Epithelial cell of proximal tubule (primary cell): ENCODE data around the gene MRGPRX1. TPM values are rescaled to one million over a fixed set of nuclear protein-coding genes. Genes with fewer than 3 reads are reported as not detected.
"Not testable (repeated sequence)": the region's sequence is repeated elsewhere in the genome, so short reads cannot be mapped to it uniquely, and the experiment has no call there.

Source experiments
- DNase-seq: peaks from one replicate; pipeline ENCODE4 v3.0.0-alpha.2; 2011; ENCODE audit warnings: low read depth
- H3K4me3 ChIP-seq: 2 replicates; pipeline ENCODE4 v1.5.1; 2011; ENCODE audit warnings: low read depth, mild to moderate bottlenecking, low read length
- CTCF ChIP-seq: conservative IDR thresholded peaks from 2 replicates; pipeline ENCODE4 v1.5.1; 2012; ENCODE audit warnings: low read depth, mild to moderate bottlenecking, low read length
- total RNA-seq: library from RNA; depleted of rRNA; stranded (reverse); fragments of >200 nt; gene quantifications from 2 replicates; pipeline ENCODE4 v1.2.3, GENCODE V29; 2015

Gene MRGPRX1
- total RNA-seq, 1 donor from 2014 or later: not detected

DNA sequence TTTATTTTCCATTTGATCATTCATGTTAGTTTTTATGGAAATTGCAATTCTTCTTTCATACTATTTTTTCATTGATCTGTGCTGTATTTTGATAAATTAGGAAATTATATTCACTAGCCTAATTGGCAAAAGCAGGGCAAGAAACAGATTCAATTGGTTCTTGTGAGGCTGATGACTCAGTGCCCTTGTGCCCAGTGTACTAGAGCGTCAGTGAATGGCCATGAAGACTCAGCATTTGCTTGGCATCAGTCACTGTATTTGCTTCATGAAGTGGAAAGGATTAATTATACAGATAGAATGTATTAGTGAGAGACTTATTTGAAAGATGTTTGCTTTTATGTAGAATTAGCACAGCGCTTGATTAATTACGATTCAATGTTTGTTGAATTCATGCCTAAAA is 31.8 kb downstream of the MRGPRX1 start:
- TF ChIP-seq CTCF: no peak

DNA sequence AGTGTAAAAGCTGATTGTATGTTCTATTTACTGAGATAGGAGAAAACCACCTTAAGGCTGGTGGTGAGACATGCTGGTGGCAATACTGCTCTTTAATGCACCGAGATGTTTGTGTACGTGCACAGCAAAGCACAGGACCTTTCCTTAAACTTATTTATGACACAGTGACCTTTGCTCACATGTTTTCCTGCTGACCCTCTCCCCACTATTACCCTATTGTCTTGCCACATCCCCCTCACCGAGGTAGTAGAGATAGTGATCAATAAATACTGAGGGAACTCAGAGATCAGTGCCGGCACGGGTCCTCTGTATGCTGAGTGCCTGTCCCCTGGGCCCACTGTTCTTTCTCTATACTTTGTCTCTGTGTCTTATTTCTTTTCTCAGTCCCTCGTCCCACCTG is 38.6 kb downstream of the MRGPRX1 start:
- not testable (repeated sequence) for DNase-seq, H3K4me3 ChIP-seq

More for the DNA sequence above, 31.8 kb downstream of the MRGPRX1 start:
- DNase-seq: peak; percentile 42
- no peak overlapping the region for H3K4me3 ChIP-seq

DNA sequence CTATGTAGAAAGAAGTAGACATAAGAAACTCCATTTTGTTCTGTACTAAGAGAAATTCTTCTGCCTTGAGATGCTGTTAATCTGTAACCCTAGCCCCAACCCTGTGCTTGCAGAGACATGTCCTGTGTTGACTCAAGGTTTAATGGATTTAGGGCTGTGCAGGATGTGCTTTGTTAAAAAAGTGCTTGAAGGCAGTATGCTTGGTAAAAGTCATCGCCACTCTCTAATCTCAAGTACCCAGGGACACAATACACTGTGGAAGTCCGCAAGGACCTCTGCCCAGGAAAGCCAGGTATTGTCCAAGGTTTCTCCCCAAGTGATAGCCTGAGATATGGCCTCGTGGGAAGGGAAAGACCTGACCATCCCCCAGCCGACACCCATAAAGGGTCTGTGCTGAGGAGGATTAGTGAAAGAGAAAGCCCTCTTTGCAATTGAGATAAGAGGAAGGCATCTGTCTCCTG is 39.0 kb downstream of the MRGPRX1 start:
- DNase-seq: not testable (repeated sequence)

GRCh38 chr11:18891712-18892111 is 47.5 kb downstream of the MRGPRX1 start:
- DNase-seq, H3K4me3 ChIP-seq: not testable (repeated sequence)

More for the DNA sequence above, 39.0 kb downstream of the MRGPRX1 start:
- H3K4me3 ChIP-seq: not testable (repeated sequence)

- no peak for DNase-seq
- TF ChIP-seq CTCF: no peak
- no peak overlapping the region for H3K4me3 ChIP-seq
Observed at GRCh38 chr11:18890615-18891014, 48.6 kb downstream of the MRGPRX1 start.

Other genes with a start within 250 kb of the MRGPRX1 start
- 0.92 and 2.0 TPM in 2 replicates for gene TMEM86A, start 240.6 kb downstream of the MRGPRX1 start, total RNA-seq
- gene IGSF22, start 213.2 kb downstream of the MRGPRX1 start, total RNA-seq: 0.06 and 0.14 TPM in 2 replicates
- gene PTPN5, start 147.6 kb downstream of the MRGPRX1 start, total RNA-seq: 0.07 TPM in 1 of 2 replicates, not detected in the other
- gene MRGPRX2, start 121.3 kb upstream of the MRGPRX1 start, total RNA-seq: not detected in 2 replicates
- 22.0 and 31.9 TPM in 2 replicates for gene ZDHHC13, start 177.8 kb upstream of the MRGPRX1 start, total RNA-seq